Measurements from ENCODE around the gene MICU2.
A peak's percentile ranks its signal among the peaks of the same experiment; 100 is the strongest.

The MICU2 gene

GRCh38 chr13:21453387-21454081, 150.4 kb downstream of the MICU2 start:
- H3K27ac ChIP-seq = no peak overlapping the region
- peaks cover 17 to 73% (median 67%) of the 10 kb centered on the region in 11 experiments for H3K9me3 ChIP-seq (replicated peaks in 1 of 11)
- H3K4me1 ChIP-seq = peaks cover 10 to 53% (median 16%) of the 10 kb centered on the region in 10 experiments
- no peak overlapping the region for H3K4me3 ChIP-seq
- peaks cover 0 to 25% (median 18%) of the 10 kb centered on the region in 11 experiments; a peak in 14 of 22 replicates for H4K20me1 ChIP-seq
- no peak overlapping the region for H3K9ac ChIP-seq
- H3K4me2 ChIP-seq = peak overlapping the region in 1 of 11 experiments; percentile 21; a peak in 1 of 22 replicates
- H3K27me3 ChIP-seq = no peaks in the 10 kb centered on the region
- peaks cover 0 to 69% (median 49%) of the 10 kb centered on the region in 11 experiments; a peak in 20 of 22 replicates for H3K36me3 ChIP-seq
- TF ChIP-seq Cebpa-rat (IDR thresholded peaks at IDR 0.05) = 0 out of 22 replicates have a peak, but pooled peaks of 1 of the 11 experiments have one; percentile 29

- peak in 1 of 11 experiments; percentile 13; a peak in 1 of 22 replicates for TF ChIP-seq Cebpa-rat (IDR thresholded peaks at IDR 0.05)
- Histone ChIP-seq H3K9ac (no peak overlapping the region; a peak in 1 of 22 replicates), H3K27me3 (no peaks in the 10 kb centered on the region), H4K20me1 (peaks cover 0 to 6% (median 0%) of the 10 kb centered on the region in 11 experiments; a peak in 4 of 22 replicates), H3K4me3 (no peak overlapping the region), H3K9me3 (replicated peaks in 1 of 11) (peaks cover 17 to 83% (median 75%) of the 10 kb centered on the region in 11 experiments), H3K36me3 (peaks cover 0 to 76% (median 57%) of the 10 kb centered on the region in 11 experiments; a peak in 21 of 22 replicates), H3K4me2 (peak overlapping the region in 2 of 11 experiments; percentile 29 to 55; a peak in 4 of 22 replicates), H3K27ac (peak overlapping the region in 2 of 11 experiments; percentile 5 to 7; a peak in 3 of 22 replicates), H3K4me1 (peaks cover 0 to 37% (median 0%) of the 10 kb centered on the region in 10 experiments; a peak in 5 of 20 replicates)
Measured at GRCh38 chr13:21450936-21451335, 153.0 kb downstream of the MICU2 start.

- no peak overlapping the region for H3K4me3 ChIP-seq
- H3K4me1 ChIP-seq = peaks cover 0 to 42% (median 0%) of the 10 kb centered on the region in 10 experiments; a peak in 7 of 20 replicates
- no peak for TF ChIP-seq Cebpa-rat (IDR thresholded peaks at IDR 0.05)
- no peak overlapping the region for H3K4me2 ChIP-seq
- H3K27ac ChIP-seq = no peak overlapping the region
- H3K9ac ChIP-seq = no peak overlapping the region
- H3K27me3 ChIP-seq = no peaks in the 10 kb centered on the region
- peaks cover 0 to 58% (median 36%) of the 10 kb centered on the region in 11 experiments; a peak in 19 of 22 replicates for H3K36me3 ChIP-seq
- H3K9me3 ChIP-seq (replicated peaks in 1 of 11) = peaks cover 0 to 81% (median 61%) of the 10 kb centered on the region in 11 experiments; a peak in 20 of 22 replicates
- H4K20me1 ChIP-seq = peaks cover 0 to 34% (median 7%) of the 10 kb centered on the region in 11 experiments; a peak in 8 of 22 replicates
Measured at GRCh38 chr13:21446656-21447055, 157.3 kb downstream of the MICU2 start.

- H4K20me1 ChIP-seq = peaks cover 0 to 34% (median 7%) of the 10 kb centered on the region in 11 experiments; a peak in 8 of 22 replicates
Measured at GRCh38 chr13:21445759-21446158, 158.2 kb downstream of the MICU2 start.

GRCh38 chr13:21443171-21443570, 160.8 kb downstream of the MICU2 start:
- Histone ChIP-seq H3K4me2 (peak overlapping the region in 2 of 11 experiments; percentile 9 to 38; a peak in 3 of 22 replicates), H3K9me3 (replicated peaks in 1 of 11) (peaks cover 12 to 86% (median 67%) of the 10 kb centered on the region in 11 experiments)
- no peak for TF ChIP-seq Cebpa-rat (IDR thresholded peaks at IDR 0.05)

More at GRCh38 chr13:21445759-21446158, 158.2 kb downstream of the MICU2 start:
- Histone ChIP-seq H3K9ac (no peak overlapping the region), H3K27me3 (no peaks in the 10 kb centered on the region), H3K27ac (no peak overlapping the region), H3K4me2 (no peak overlapping the region), H3K9me3 (replicated peaks in 1 of 11) (peaks cover 0 to 80% (median 59%) of the 10 kb centered on the region in 11 experiments; a peak in 19 of 22 replicates), H3K4me1 (peaks cover 0 to 42% (median 0%) of the 10 kb centered on the region in 10 experiments; a peak in 7 of 20 replicates), H3K4me3 (no peak overlapping the region), H3K36me3 (peaks cover 0 to 49% (median 30%) of the 10 kb centered on the region in 11 experiments; a peak in 20 of 22 replicates)
- no peak for TF ChIP-seq Cebpa-rat (IDR thresholded peaks at IDR 0.05)

More at GRCh38 chr13:21443171-21443570, 160.8 kb downstream of the MICU2 start:
- H3K27ac ChIP-seq = no peak overlapping the region
- peaks cover 0 to 45% (median 0%) of the 10 kb centered on the region in 10 experiments; a peak in 7 of 20 replicates for H3K4me1 ChIP-seq
- H4K20me1 ChIP-seq = peaks cover 0 to 34% (median 7%) of the 10 kb centered on the region in 11 experiments; a peak in 7 of 22 replicates
- H3K4me3 ChIP-seq = no peak overlapping the region
- H3K9ac ChIP-seq = no peak overlapping the region
- peaks cover 0 to 54% (median 34%) of the 10 kb centered on the region in 11 experiments; a peak in 20 of 22 replicates for H3K36me3 ChIP-seq
- no peaks in the 10 kb centered on the region for H3K27me3 ChIP-seq

Data from BLaER1 treated with 17β-estradiol and CSF1 and Interleukin-3, amounts not matched to agents 10 nM and 100 nM (cell line).